Ascending aorta (tissue), 2 donors: Measurements from ENCODE around the gene CD3G. TPM values are rescaled to one million over a fixed set of nuclear protein-coding genes. Genes with fewer than 3 reads are reported as not detected.

Experiments
- DNase-seq, 2 donors: peaks; one replicate each; pipeline ENCODE4 v3.0.0-alpha.2; 2019; ENCODE audit warnings: low spot score in 2 of 2
- H3K27ac ChIP-seq, 2 donors: fragments of 200-600 bp; sonication (generic); one replicate each; pipeline ENCODE4 v1.5.1; 2016 to 2017; ENCODE audit warnings: mild to moderate bottlenecking in 1 of 2
- H3K27me3 ChIP-seq: fragments of 200-600 bp; sonication (generic); one replicate; pipeline ENCODE4 v1.5.1; 2017
- H3K36me3 ChIP-seq, 2 donors: fragments of 200-600 bp; sonication (generic); one replicate each; pipeline ENCODE4 v1.5.1; 2016
- H3K4me1 ChIP-seq, 2 donors: fragments of 200-600 bp; sonication (generic); one replicate each; pipeline ENCODE4 v1.5.1; 2016 to 2017; ENCODE audit warnings: mild to moderate bottlenecking in 1 of 2
- H3K4me3 ChIP-seq, 2 donors: fragments of 200-600 bp; sonication (generic); one replicate each; pipeline ENCODE4 v1.5.1; 2016 to 2017; ENCODE audit warnings: mild to moderate bottlenecking in 1 of 2
- H3K9me3 ChIP-seq, 2 donors: fragments of 200-600 bp; sonication (generic); one replicate each; pipeline ENCODE4 v1.5.1; 2016
- intact Hi-C: fragments of 100-400 bp; cut with DNase I; formaldehyde crosslinking; loops from one replicate; pipeline ENCODE4 v1.15.1; 2023
- total RNA-seq: library from RNA; depleted of rRNA; stranded (reverse); fragments of >200 nt; gene quantifications from one replicate; pipeline ENCODE4 v1.1.0, GENCODE V29; 2016
- TF ChIP-seq, protein P1 (sequence below), 3 experiments: fragments of 200-600 bp in 2 of 3; fragments of 450-650 bp in 1 of 3; sonication (generic) in 2 of 3; IDR thresholded peaks; one replicate each; pipeline ENCODE4 v1.5.1; 2016 to 2019; ENCODE audit warnings: antibody characterized with exemption in 3 of 3, mild to moderate bottlenecking in 1 of 3, moderate library complexity in 1 of 3

Gene CD3G
- total RNA-seq, 1 donor from 2014 or later, result not detected

- Histone ChIP-seq H3K27ac (no peak overlapping the region), H3K9me3 (no peaks in the 10 kb centered on the region), H3K36me3 (no peaks in the 10 kb centered on the region), H3K27me3 (no peaks in the 10 kb centered on the region), H3K4me1 (no peaks in the 10 kb centered on the region), H3K4me3 (no peak overlapping the region)
- DNase-seq, result no peak
- TF ChIP-seq, protein P1, sequence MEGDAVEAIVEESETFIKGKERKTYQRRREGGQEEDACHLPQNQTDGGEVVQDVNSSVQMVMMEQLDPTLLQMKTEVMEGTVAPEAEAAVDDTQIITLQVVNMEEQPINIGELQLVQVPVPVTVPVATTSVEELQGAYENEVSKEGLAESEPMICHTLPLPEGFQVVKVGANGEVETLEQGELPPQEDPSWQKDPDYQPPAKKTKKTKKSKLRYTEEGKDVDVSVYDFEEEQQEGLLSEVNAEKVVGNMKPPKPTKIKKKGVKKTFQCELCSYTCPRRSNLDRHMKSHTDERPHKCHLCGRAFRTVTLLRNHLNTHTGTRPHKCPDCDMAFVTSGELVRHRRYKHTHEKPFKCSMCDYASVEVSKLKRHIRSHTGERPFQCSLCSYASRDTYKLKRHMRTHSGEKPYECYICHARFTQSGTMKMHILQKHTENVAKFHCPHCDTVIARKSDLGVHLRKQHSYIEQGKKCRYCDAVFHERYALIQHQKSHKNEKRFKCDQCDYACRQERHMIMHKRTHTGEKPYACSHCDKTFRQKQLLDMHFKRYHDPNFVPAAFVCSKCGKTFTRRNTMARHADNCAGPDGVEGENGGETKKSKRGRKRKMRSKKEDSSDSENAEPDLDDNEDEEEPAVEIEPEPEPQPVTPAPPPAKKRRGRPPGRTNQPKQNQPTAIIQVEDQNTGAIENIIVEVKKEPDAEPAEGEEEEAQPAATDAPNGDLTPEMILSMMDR (IDR thresholded peaks at IDR 0.05), result no peak
- intact Hi-C loops, result no loop called here
Measured at GRCh38 chr11:118341261-118341660, 2.9 kb upstream of the CD3G start.

GRCh38 chr11:118341815-118342489 lies 2.2 kb upstream of the CD3G start:
- Histone ChIP-seq H3K4me1 (no peaks in the 10 kb centered on the region), H3K4me3 (no peak overlapping the region), H3K36me3 (no peaks in the 10 kb centered on the region), H3K9me3 (no peaks in the 10 kb centered on the region), H3K27me3 (no peaks in the 10 kb centered on the region), H3K27ac (no peak overlapping the region)
- no peak for DNase-seq
- TF ChIP-seq, protein P1 (IDR thresholded peaks at IDR 0.05), result no peak
- intact Hi-C loops, result no loop called here

DNA sequence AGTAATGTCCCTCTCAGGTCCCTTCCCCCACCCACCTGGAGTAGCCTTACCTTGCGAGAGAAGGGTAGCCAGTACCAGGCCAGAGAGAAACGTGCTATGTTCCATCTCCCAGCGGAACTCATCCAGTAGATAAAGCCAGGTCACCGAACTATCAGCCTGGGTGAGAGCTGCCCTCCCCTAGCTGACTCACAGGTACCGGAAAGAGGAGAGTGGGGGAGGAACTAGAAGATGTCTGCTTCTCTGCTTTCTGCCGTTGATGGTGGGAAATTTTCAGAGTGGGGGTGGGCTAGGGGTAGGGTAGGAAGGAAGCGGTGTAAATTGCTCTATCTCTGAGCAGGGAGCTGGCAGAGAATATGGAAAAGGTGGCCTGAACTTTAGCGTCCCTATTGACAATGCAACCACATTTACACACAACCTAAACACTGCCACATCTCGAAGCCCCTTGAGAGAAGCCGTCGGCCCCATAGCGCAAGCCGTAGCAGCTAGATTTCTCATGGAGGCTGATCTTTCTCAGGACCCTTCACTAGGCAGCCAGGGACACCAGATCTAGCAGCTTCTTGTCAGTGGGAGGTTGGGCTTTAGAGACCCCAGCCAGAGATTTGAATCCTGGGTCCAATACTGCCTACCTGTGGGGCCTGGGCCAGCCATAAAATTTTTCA lies 1.5 kb upstream of the CD3G start, which contains the start of gene CD3D:
CD3D (minus strand) TSS at position 203 of the 659 bp plus-strand sequence; CDS start at position 105, 98 bp downstream.
- H3K27me3 ChIP-seq, result no peaks in the 10 kb centered on the region
- intact Hi-C loops, result no loop called here
- H3K9me3 ChIP-seq, result no peaks in the 10 kb centered on the region
- H3K4me1 ChIP-seq, result no peaks in the 10 kb centered on the region
- DNase-seq, result no peak
- TF ChIP-seq, protein P1 (IDR thresholded peaks at IDR 0.05), result no peak
- H3K27ac ChIP-seq, result no peak within 1 kb of the TSS
- H3K4me3 ChIP-seq, result no peak within 1 kb of the TSS
- no peaks in the 10 kb centered on the region for H3K36me3 ChIP-seq

- Histone ChIP-seq H3K27me3 (no peaks in the 10 kb centered on the region), H3K4me1 (no peaks in the 10 kb centered on the region), H3K27ac (no peak overlapping the region), H3K4me3 (no peak overlapping the region), H3K36me3 (no peaks in the 10 kb centered on the region), H3K9me3 (no peaks in the 10 kb centered on the region)
- TF ChIP-seq, protein P1 (IDR thresholded peaks at IDR 0.05), result no peak
- intact Hi-C loops, result no loop called here
- DNase-seq, result no peak
Measured at GRCh38 chr11:118343248-118343647, 896 bp upstream of the CD3G start.

DNA sequence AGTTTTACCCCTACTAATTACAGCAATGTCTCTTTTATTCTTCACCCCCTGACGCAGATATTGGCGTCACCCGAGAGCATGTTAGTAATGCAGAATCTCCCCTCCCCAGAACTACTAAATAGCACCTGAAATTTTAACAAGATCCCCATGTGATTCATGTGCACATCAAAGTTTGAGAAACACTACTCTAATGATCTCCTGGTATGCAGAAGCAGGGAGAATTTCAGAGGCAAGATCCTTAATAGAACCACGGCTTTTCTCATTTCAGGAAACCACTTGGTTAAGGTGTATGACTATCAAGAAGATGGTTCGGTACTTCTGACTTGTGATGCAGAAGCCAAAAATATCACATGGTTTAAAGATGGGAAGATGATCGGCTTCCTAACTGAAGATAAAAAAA lies 5.3 kb downstream of the CD3G start:
- Histone ChIP-seq H3K36me3 (no peaks in the 10 kb centered on the region), H3K9me3 (no peaks in the 10 kb centered on the region), H3K4me3 (no peak overlapping the region), H3K27me3 (no peaks in the 10 kb centered on the region), H3K4me1 (no peaks in the 10 kb centered on the region), H3K27ac (no peak overlapping the region)
- TF ChIP-seq, protein P1 (IDR thresholded peaks at IDR 0.05), result no peak
- intact Hi-C loops, result no loop called here
- DNase-seq, result no peak
